ENCODE data around the gene MMP11. TPM values are rescaled to one million over a fixed set of nuclear protein-coding genes. Genes with fewer than 3 reads are reported as not detected.
A peak's percentile ranks its signal among the peaks of the same experiment; 100 is the strongest.

Gene MMP11
- total RNA-seq, 1 experiment from 2014 or later, result 0.44 TPM

DNA sequence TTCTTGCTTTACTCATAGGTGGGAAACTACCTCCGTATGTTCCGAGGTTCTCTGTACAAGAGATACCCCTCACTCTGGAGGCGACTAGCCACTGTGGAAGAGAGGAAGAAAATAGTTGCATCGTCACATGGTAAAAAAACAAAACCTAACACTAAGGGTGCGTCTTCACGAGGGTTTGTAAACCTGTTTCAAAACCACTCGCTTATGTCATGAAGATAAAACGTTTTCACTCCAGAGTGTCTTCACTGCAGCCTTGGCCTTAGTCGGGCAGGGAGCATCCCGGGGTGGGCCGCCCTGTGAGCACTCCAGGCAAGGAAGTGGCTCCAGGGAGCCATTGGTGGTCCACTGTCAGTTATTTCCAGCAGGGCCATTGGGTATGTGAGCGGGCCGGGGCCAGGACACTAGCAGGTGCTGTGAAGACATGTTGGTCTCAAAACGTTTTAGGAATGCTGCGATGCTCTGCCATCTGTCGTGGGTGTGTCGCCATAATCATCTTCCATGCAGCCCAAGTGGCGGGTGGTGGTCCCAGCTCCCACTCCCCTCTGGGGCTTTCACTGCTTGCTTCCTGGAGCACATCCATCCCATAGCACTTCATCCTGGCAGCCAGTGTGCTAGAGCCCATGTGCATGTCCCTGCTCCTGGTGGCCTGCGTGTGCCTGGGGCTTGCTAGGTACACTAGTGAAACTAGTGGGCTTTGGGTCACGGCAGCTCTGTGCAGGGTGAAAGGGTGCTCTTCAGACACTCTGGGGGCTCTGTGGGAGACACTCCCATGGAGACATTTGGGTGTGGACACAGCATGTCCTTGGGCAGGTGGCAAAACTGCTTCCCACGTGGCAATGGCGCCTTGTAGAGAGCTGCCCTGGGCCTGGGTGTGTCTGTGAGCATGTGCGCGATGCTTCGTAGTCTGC lies 19.3 kb downstream of the MMP11 start:
- H3K36me3 Mint-ChIP-seq (ENCODE audit: insufficient read depth, unreplicated experiment), result peaks cover 61% of the 10 kb centered on the region

GRCh38 chr22:23793326-23793725 lies 20.7 kb downstream of the MMP11 start:
- Mint-ChIP-seq H3K9me3 (ENCODE audit: unreplicated experiment) (no peaks in the 10 kb centered on the region), H3K4me1 (ENCODE audit: insufficient read depth, unreplicated experiment) (peaks cover 9% of the 10 kb centered on the region), H3K4me3 (ENCODE audit: unreplicated experiment) (no peak overlapping the region), H3K27ac (ENCODE audit: low read depth, unreplicated experiment) (no peak overlapping the region), H3K27me3 (ENCODE audit: insufficient read depth, unreplicated experiment) (no peaks in the 10 kb centered on the region), H3K36me3 (ENCODE audit: insufficient read depth, unreplicated experiment) (peaks cover 73% of the 10 kb centered on the region)
- no TSS peak for BruUV-seq (replicated peaks)
- ChIA-PET CTCF (no interaction called here), POLR2A (no interaction called here)
- intact Hi-C loops (cut with micrococcal nuclease), result no loop called here
- TF ChIP-seq, protein P1, sequence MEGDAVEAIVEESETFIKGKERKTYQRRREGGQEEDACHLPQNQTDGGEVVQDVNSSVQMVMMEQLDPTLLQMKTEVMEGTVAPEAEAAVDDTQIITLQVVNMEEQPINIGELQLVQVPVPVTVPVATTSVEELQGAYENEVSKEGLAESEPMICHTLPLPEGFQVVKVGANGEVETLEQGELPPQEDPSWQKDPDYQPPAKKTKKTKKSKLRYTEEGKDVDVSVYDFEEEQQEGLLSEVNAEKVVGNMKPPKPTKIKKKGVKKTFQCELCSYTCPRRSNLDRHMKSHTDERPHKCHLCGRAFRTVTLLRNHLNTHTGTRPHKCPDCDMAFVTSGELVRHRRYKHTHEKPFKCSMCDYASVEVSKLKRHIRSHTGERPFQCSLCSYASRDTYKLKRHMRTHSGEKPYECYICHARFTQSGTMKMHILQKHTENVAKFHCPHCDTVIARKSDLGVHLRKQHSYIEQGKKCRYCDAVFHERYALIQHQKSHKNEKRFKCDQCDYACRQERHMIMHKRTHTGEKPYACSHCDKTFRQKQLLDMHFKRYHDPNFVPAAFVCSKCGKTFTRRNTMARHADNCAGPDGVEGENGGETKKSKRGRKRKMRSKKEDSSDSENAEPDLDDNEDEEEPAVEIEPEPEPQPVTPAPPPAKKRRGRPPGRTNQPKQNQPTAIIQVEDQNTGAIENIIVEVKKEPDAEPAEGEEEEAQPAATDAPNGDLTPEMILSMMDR (IDR thresholded peaks at IDR 0.05; ENCODE audit: unreplicated experiment), result no peak
- DNase-seq (ENCODE audit: unreplicated experiment), result no peak

More for the DNA sequence above, 19.3 kb downstream of the MMP11 start:
- intact Hi-C loops (cut with micrococcal nuclease), result no loop called here
- no peak for DNase-seq (ENCODE audit: unreplicated experiment)
- ChIA-PET POLR2A (no interaction called here), CTCF (no interaction called here)
- H3K4me1 Mint-ChIP-seq (ENCODE audit: insufficient read depth, unreplicated experiment), result peaks cover 9% of the 10 kb centered on the region
- H3K4me3 Mint-ChIP-seq (ENCODE audit: unreplicated experiment), result no peak overlapping the region
- no peaks in the 10 kb centered on the region for H3K9me3 Mint-ChIP-seq (ENCODE audit: unreplicated experiment)
- no peaks in the 10 kb centered on the region for H3K27me3 Mint-ChIP-seq (ENCODE audit: insufficient read depth, unreplicated experiment)
- H3K27ac Mint-ChIP-seq (ENCODE audit: low read depth, unreplicated experiment), result no peak overlapping the region
- TF ChIP-seq, protein P1 (IDR thresholded peaks at IDR 0.05; ENCODE audit: unreplicated experiment), result no peak
- no TSS peak for BruUV-seq (replicated peaks)

DNA sequence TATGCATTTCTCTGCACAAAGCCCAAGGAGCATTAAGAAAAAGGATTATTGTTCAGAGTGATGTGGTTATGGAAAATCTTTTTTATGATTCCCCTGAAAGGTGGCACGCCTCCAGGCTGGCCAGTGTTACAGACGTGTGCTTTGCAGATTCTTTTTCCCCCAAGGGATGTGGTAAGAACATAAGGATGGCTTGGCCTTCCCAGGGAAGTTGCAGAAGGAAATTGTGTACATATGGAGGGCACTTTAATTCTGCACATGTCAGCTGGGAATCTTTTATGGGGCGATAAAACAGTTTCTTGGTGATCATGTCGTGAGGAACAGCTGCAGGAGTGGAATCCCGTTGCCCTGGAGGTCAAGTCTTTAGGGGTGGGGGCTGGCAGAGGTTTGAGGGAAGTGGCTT lies 23.8 kb downstream of the MMP11 start:
- ChIA-PET CTCF (no interaction called here), POLR2A (no interaction called here)
- H3K4me1 Mint-ChIP-seq (ENCODE audit: insufficient read depth, unreplicated experiment), result no peaks in the 10 kb centered on the region
- DNase-seq (ENCODE audit: unreplicated experiment), result no peak
- no TSS peak for BruUV-seq (replicated peaks)
- H3K9me3 Mint-ChIP-seq (ENCODE audit: unreplicated experiment), result no peaks in the 10 kb centered on the region
- intact Hi-C loops (cut with micrococcal nuclease), result no loop called here
- TF ChIP-seq, protein P1 (IDR thresholded peaks at IDR 0.05; ENCODE audit: unreplicated experiment), result no peak
- H3K27ac Mint-ChIP-seq (ENCODE audit: low read depth, unreplicated experiment), result no peak overlapping the region
- no peaks in the 10 kb centered on the region for H3K27me3 Mint-ChIP-seq (ENCODE audit: insufficient read depth, unreplicated experiment)
- H3K36me3 Mint-ChIP-seq (ENCODE audit: insufficient read depth, unreplicated experiment), result peaks cover 99% of the 10 kb centered on the region
- no peak overlapping the region for H3K4me3 Mint-ChIP-seq (ENCODE audit: unreplicated experiment)

DNA sequence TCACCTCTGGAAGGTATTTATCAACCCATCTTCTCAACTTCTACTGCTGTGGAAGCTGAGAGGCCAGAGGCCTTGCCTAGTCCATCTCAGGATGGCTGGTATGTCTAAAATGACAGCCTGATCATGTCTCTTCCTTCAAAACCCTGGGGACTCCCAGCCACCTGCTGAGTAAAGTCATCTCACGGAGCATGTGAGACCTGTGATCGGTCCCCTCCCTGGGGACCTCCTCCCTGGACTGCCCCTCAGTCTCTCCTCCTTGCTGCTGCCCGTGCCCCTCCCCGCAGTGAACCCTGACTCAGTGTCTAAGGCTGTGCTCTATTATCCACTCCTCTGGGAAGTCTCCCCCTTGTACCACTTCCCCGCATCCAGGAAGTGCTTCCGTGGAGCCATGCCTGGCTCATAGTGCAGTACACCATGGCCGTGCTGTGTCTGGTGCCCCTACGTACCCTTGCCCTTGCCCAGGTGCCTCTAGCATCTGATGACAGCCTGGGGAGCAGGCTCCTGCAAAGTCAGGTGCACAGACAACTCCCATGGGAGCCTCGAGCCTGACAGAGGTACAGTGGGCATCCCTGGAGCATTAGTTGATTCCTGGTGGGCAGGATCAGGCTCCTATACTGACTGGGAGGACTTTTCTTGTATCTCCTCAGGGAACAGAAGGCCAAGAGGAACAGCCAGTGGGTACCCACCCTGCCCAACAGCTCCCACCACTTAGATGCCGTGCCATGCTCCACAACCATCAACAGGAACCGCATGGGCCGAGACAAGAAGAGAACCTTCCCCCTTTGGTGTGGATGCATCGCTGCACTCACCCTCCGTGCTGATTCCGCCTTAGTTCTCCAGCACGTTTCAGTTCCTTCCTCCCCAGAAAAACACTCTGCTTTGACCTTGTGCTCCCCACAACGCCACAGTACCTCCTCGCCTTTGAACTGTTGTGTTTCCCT lies 27.9 kb downstream of the MMP11 start:
- ChIA-PET POLR2A (no interaction called here), CTCF (no interaction called here)
- BruUV-seq (replicated peaks), result no TSS peak
- Mint-ChIP-seq H3K4me3 (ENCODE audit: unreplicated experiment) (no peak overlapping the region), H3K9me3 (ENCODE audit: unreplicated experiment) (no peaks in the 10 kb centered on the region), H3K4me1 (ENCODE audit: insufficient read depth, unreplicated experiment) (no peaks in the 10 kb centered on the region), H3K27me3 (ENCODE audit: insufficient read depth, unreplicated experiment) (no peaks in the 10 kb centered on the region), H3K27ac (ENCODE audit: low read depth, unreplicated experiment) (peak overlapping the region; percentile 18), H3K36me3 (ENCODE audit: insufficient read depth, unreplicated experiment) (peaks cover 90% of the 10 kb centered on the region)
- no peak for DNase-seq (ENCODE audit: unreplicated experiment)
- intact Hi-C loops (cut with micrococcal nuclease), result no loop called here
- TF ChIP-seq, protein P1 (IDR thresholded peaks at IDR 0.05; ENCODE audit: unreplicated experiment), result no peak
